ENCODE results near the gene SMAD1.

Gene SMAD1

DNA sequence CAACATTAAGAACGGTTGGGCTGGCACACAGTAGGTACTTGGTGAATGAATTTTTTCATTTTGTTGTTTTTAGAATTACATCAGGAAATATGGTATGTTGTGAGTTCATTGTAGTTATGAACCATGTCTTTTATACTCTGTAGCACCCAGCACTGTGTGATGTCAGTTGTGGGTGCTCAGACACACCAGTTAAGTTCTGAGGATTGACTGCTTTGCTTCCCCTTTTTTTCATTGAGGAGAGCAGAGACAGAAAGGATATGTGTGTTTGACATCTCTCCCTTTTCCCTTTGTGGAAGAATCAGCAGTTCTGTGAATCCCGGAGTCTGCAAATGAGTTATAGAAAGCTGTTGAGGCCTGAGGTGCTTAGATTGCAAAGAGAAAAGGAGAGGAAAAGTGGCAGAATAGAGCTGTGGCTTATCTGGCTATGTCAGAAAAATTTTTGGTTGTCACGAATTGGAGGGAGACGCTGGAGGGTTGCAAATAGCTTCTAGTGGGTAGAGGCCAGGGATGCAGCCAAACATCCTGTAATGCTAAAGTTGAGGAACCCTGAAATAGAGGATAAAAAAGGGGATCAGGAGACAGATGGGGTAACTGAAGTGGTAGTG lies 13.1 kb downstream of the SMAD1 start:
- DNase-seq (ENCODE audit: low spot score), result no peak
- H3K4me3 ChIP-seq, result no peak overlapping the region
- no peak for TF ChIP-seq CTCF (IDR thresholded peaks at IDR 0.05)
- no peak overlapping the region for H3K27ac ChIP-seq

DNA sequence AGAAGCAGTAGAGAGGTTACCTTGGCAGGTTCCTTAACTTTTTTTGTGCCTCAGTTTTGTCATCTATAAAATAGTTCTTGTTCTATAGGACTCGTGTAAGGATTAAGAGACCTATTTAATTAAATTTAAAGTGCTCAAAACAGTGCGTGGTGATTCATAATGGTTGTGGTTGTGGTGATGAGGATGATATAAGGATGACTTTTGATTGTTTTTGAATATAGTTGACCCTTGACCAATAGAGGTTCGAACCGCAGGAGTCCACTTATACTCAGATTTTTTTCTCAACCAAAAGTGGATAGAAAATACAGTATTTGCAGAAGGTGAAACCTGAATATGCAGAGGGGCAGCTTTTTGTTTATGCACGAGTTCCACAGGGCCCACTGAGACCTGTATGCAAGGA lies 14.6 kb downstream of the SMAD1 start:
- no peak for TF ChIP-seq CTCF (IDR thresholded peaks at IDR 0.05)
- H3K4me3 ChIP-seq, result no peak overlapping the region
- no peak for DNase-seq (ENCODE audit: low spot score)
- no peak overlapping the region for H3K27ac ChIP-seq

DNA sequence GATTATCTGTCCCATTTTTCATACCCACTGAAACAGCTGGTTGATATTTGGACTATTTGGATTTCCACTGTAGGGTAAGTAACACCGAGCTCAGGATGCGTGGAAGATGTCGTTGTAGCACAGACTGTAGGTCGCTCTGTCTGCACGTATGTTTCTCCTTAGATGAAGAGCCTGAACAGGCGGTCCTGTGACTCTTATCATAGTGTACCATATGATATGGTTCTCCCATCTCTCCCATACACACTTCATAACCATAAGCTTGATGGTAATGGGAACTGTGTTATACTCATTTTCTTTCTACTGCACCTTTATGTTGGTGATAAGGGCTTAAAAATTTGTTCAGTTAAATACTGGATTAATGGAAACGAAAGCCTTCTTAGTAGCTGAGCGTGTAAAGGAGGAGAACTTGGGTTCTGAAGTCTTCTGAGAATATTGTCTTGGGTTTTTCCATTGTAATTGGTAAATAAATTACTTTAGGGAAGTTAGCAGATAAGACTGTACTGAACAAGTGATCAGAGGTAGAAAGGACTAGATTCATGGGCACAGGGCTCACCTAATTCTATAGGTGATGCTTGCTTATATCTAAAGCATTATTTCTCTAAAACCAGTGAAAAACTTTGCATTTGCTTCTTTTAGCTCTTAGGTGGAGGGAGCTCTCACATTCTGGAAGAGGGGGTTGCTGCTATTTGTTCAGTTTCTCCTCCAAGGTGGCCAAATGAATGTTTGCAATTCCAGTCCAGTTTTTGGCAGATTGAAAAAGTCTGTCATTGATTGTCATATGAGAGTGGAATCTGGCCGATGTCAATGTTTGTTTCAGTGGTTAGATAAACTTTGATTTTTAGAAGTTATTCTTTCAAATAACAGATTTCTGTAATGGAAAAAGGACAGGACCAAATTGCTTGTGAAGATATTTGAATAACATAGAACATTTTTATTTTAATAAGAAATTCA lies 15.8 kb downstream of the SMAD1 start:
- no peak for TF ChIP-seq CTCF (IDR thresholded peaks at IDR 0.05)
- DNase-seq (ENCODE audit: low spot score), result no peak
- Histone ChIP-seq H3K27ac (no peak overlapping the region), H3K4me3 (no peak overlapping the region)

GRCh38 chr4:145498430-145498829 lies 16.8 kb downstream of the SMAD1 start:
- Histone ChIP-seq H3K4me3 (no peak overlapping the region), H3K27ac (no peak overlapping the region)
- no peak for DNase-seq (ENCODE audit: low spot score)
- no peak for TF ChIP-seq CTCF (IDR thresholded peaks at IDR 0.05)

DNA sequence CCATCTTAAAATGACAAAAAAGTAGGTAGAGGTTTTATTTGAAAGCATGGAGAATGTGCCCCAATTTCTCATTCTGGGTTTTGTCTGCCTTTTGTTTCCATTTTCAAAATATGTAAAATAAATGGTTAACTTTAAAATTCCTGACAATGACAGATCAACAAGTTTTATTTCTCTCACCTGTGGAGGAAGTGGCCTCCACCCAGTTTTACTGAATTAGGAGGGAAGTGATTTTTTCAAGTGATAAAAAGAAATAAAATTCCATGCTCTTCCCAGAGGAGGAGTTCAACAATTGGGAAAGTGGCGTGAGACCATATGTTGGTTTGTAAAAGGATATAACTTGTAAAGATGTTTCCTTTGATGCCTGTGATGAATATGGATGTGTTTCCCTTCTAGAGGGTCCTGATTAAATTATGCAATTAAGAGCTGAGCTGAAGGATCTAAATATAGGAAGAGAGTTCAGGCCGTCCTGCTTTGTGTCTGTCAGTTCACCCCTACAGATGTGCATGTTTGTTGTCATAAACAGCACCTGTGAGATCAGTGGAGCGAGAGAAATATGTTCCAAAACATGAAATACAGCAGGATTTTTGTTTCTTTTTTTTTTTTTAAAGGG lies 19.5 kb downstream of the SMAD1 start:
- TF ChIP-seq CTCF (IDR thresholded peaks at IDR 0.05), result no peak
- no peak overlapping the region for H3K27ac ChIP-seq
- no peak overlapping the region for H3K4me3 ChIP-seq
- DNase-seq (ENCODE audit: low spot score), result no peak

GRCh38 chr4:145502809-145503208 lies 21.2 kb downstream of the SMAD1 start:
- no peak overlapping the region for H3K27ac ChIP-seq
- H3K4me3 ChIP-seq, result no peak overlapping the region
- DNase-seq (ENCODE audit: low spot score), result no peak
- TF ChIP-seq CTCF (IDR thresholded peaks at IDR 0.05), result no peak

Data from coronary artery (tissue), 2 donors.